ENCODE measurements around the gene KCNIP1.

The KCNIP1 gene

GRCh38 chr5:170631466-170632195 lies 127.8 kb downstream of the KCNIP1 start:
- DNase-seq, result no peak

- DNase-seq, result no peak
These were observed 128.6 kb downstream of the KCNIP1 start for GRCh38 chr5:170632266-170632984.

GRCh38 chr5:170632985-170633234 lies 129.1 kb downstream of the KCNIP1 start:
- peak; percentile 57 for DNase-seq

GRCh38 chr5:170633235-170634081 lies 129.6 kb downstream of the KCNIP1 start:
- DNase-seq, result no peak

- no peak for DNase-seq
These were observed 130.6 kb downstream of the KCNIP1 start for GRCh38 chr5:170634256-170634990.

GRCh38 chr5:170635706-170636105 lies 131.9 kb downstream of the KCNIP1 start:
- no peak for DNase-seq

GRCh38 chr5:170636206-170636605 lies 132.4 kb downstream of the KCNIP1 start:
- DNase-seq, result no peak

GRCh38 chr5:170636801-170637477 lies 133.1 kb downstream of the KCNIP1 start:
- no peak for DNase-seq

GRCh38 chr5:170638051-170638450 lies 134.2 kb downstream of the KCNIP1 start:
- no peak for DNase-seq

- DNase-seq, result peak; percentile 63
These were observed 134.8 kb downstream of the KCNIP1 start for GRCh38 chr5:170638454-170639220.

- DNase-seq, result no peak
These were observed 135.6 kb downstream of the KCNIP1 start for GRCh38 chr5:170639221-170639925.

GRCh38 chr5:170640731-170641588 lies 137.1 kb downstream of the KCNIP1 start:
- no peak for DNase-seq

GRCh38 chr5:170641589-170642031 lies 137.8 kb downstream of the KCNIP1 start:
- no peak for DNase-seq

- no peak for DNase-seq
These were observed 138.4 kb downstream of the KCNIP1 start for GRCh38 chr5:170642066-170642735.

- no peak for DNase-seq
These were observed 139.1 kb downstream of the KCNIP1 start for GRCh38 chr5:170642776-170643436.

- DNase-seq, result no peak
These were observed 139.8 kb downstream of the KCNIP1 start for GRCh38 chr5:170643591-170643990.

GRCh38 chr5:170644501-170644900 lies 140.7 kb downstream of the KCNIP1 start:
- no peak for DNase-seq

- no peak for DNase-seq
These were observed 144.7 kb downstream of the KCNIP1 start for GRCh38 chr5:170648541-170648940.

- no peak for DNase-seq
These were observed 147.0 kb downstream of the KCNIP1 start for GRCh38 chr5:170650850-170651249.
